ENCODE measurements around the gene KCTD16.

GRCh38 chr5:144438237-144438636 lies 267.6 kb downstream of the KCTD16 start:
- TF ChIP-seq CTCF (IDR thresholded peaks at IDR 0.05): no peak
- TF ChIP-seq POLR2A (IDR thresholded peaks at IDR 0.05): no peak

All from Peyer's patch (tissue), 4 donors.